ENCODE data around the gene HOXD11. TPM values are rescaled to one million over a fixed set of nuclear protein-coding genes. Genes with fewer than 3 reads are reported as not detected.

Gene HOXD11
- total RNA-seq, 1 experiment from 2014 or later, result 107 TPM

- Histone ChIP-seq H3K36me3 (ENCODE audit: insufficient read depth, low read length, poor library complexity, severe bottlenecking) (peaks cover 14% of the 10 kb centered on the region), H3K4me1 (ENCODE audit: insufficient read depth, low read length, poor library complexity, severe bottlenecking) (peaks cover 34% of the 10 kb centered on the region), H3K27ac (ENCODE audit: low read depth, low read length, poor library complexity, severe bottlenecking) (peak overlapping the region; percentile 98), H3K4me3 (ENCODE audit: low read depth, low read length, poor library complexity, severe bottlenecking) (peak overlapping the region; percentile 85), H3K27me3 (replicated peaks; ENCODE audit: insufficient read depth, low read depth, low read length, poor library complexity) (no peaks in the 10 kb centered on the region), H3K9me3 (ENCODE audit: low read depth, low read length, poor library complexity, severe bottlenecking) (no peaks in the 10 kb centered on the region)
- BruUV-seq (replicated peaks), result no TSS peak
- TF ChIP-seq CTCF (conservative IDR thresholded peaks at IDR 0.05; ENCODE audit: low read depth, low read length), result no peak
- TF ChIP-seq EZH2 (IDR thresholded peaks at IDR 0.05; ENCODE audit: borderline replicate concordance, low read depth, low read length, poor library complexity, severe bottlenecking), result no peak
- DNase-seq (ENCODE audit: low spot score), result peak; percentile 55
- intact Hi-C loops (cut with micrococcal nuclease; ENCODE audit: unreplicated experiment), result loop anchor here (2.0 to 5.0 kb wide), 3 partner anchors 315 to 677 kb away; no protein-coding TSS in a partner anchor
- POLR2A ChIA-PET (ENCODE audit: low non-redundant PET), result interaction anchor here (0.5 to 0.7 kb wide), 5 partner anchors 8 to 539 kb away, joined by 3 to 8 read pairs (median 7); no protein-coding TSS in a partner anchor
- CTCF ChIA-PET, result interaction anchor here (0.6 to 4.2 kb wide), 13 partner anchors 10 to 1009 kb away, joined by 3 to 35 read pairs (median 5); no protein-coding TSS in a partner anchor
Measured at GRCh38 chr2:176139661-176140512, 32.8 kb downstream of the HOXD11 start.

- H3K4me3 ChIP-seq (ENCODE audit: low read depth, low read length, poor library complexity, severe bottlenecking), result peak overlapping the region; percentile 85
- no TSS peak for BruUV-seq (replicated peaks)
- ChIA-PET POLR2A (ENCODE audit: low non-redundant PET) (interaction anchor here (0.6 kb wide), 2 partner anchors 9 to 169 kb away, joined by 8 read pairs; no protein-coding TSS in a partner anchor), CTCF (interaction anchor here (0.6 to 4.2 kb wide), 7 partner anchors 8 to 1008 kb away, joined by 3 to 35 read pairs (median 7); no protein-coding TSS in a partner anchor)
- H3K4me1 ChIP-seq (ENCODE audit: insufficient read depth, low read length, poor library complexity, severe bottlenecking), result peaks cover 34% of the 10 kb centered on the region
- peak; percentile 94 for DNase-seq (ENCODE audit: low spot score)
- peak overlapping the region; percentile 61 for H3K27ac ChIP-seq (ENCODE audit: low read depth, low read length, poor library complexity, severe bottlenecking)
- H3K9me3 ChIP-seq (ENCODE audit: low read depth, low read length, poor library complexity, severe bottlenecking), result no peaks in the 10 kb centered on the region
- intact Hi-C loops (cut with micrococcal nuclease; ENCODE audit: unreplicated experiment), result loop anchor here (2.0 kb wide), 2 partner anchors 314 to 414 kb away; no protein-coding TSS in a partner anchor
- H3K27me3 ChIP-seq (replicated peaks; ENCODE audit: insufficient read depth, low read depth, low read length, poor library complexity), result no peaks in the 10 kb centered on the region
- H3K36me3 ChIP-seq (ENCODE audit: insufficient read depth, low read length, poor library complexity, severe bottlenecking), result peaks cover 19% of the 10 kb centered on the region
- peak; percentile 94 for TF ChIP-seq CTCF (conservative IDR thresholded peaks at IDR 0.05; ENCODE audit: low read depth, low read length)
- TF ChIP-seq EZH2 (IDR thresholded peaks at IDR 0.05; ENCODE audit: borderline replicate concordance, low read depth, low read length, poor library complexity, severe bottlenecking), result no peak
Measured at GRCh38 chr2:176140513-176141317, 33.6 kb downstream of the HOXD11 start.

GRCh38 chr2:176142281-176142680 is 35.2 kb downstream of the HOXD11 start:
- Histone ChIP-seq H3K4me3 (ENCODE audit: low read depth, low read length, poor library complexity, severe bottlenecking) (no peak overlapping the region), H3K9me3 (ENCODE audit: low read depth, low read length, poor library complexity, severe bottlenecking) (no peaks in the 10 kb centered on the region), H3K27ac (ENCODE audit: low read depth, low read length, poor library complexity, severe bottlenecking) (no peak overlapping the region), H3K4me1 (ENCODE audit: insufficient read depth, low read length, poor library complexity, severe bottlenecking) (peaks cover 50% of the 10 kb centered on the region), H3K36me3 (ENCODE audit: insufficient read depth, low read length, poor library complexity, severe bottlenecking) (peaks cover 35% of the 10 kb centered on the region), H3K27me3 (replicated peaks; ENCODE audit: insufficient read depth, low read depth, low read length, poor library complexity) (no peaks in the 10 kb centered on the region)
- ChIA-PET POLR2A (ENCODE audit: low non-redundant PET) (interaction anchor here (0.7 kb wide), 1 partner anchor 510 kb away, joined by 3 read pairs; no protein-coding TSS in a partner anchor), CTCF (no interaction called here)
- BruUV-seq (replicated peaks), result no TSS peak
- intact Hi-C loops (cut with micrococcal nuclease; ENCODE audit: unreplicated experiment), result no loop called here
- TF ChIP-seq EZH2 (IDR thresholded peaks at IDR 0.05; ENCODE audit: borderline replicate concordance, low read depth, low read length, poor library complexity, severe bottlenecking), result no peak
- TF ChIP-seq CTCF (conservative IDR thresholded peaks at IDR 0.05; ENCODE audit: low read depth, low read length), result no peak
- no peak for DNase-seq (ENCODE audit: low spot score)
